Mucosa of descending colon (tissue), 3 donors: ENCODE data around the gene SMIM8. TPM values are rescaled to one million over a fixed set of nuclear protein-coding genes. Genes with fewer than 3 reads are reported as not detected.
"Not testable (repeated sequence)": the region's sequence is repeated elsewhere in the genome, so short reads cannot be mapped to it uniquely, and the experiment has no call there.

Source experiments
- ATAC-seq: fragments of 200-7000 bp; cut with Tn5 transposase; one replicate; pipeline ENCODE4 v1.9.1; 2020; ENCODE audit warnings: mild to moderate bottlenecking, moderate library complexity
- DNase-seq, 3 donors: peaks; one replicate each; pipeline ENCODE4 v3.0.0-alpha.2; 2020
- H3K36me3 ChIP-seq: fragments of 200-600 bp; one replicate; pipeline ENCODE4 v1.8.0; 2021; ENCODE audit warnings: low read depth, mild to moderate bottlenecking
- H3K4me1 ChIP-seq: fragments of 200-600 bp; one replicate; pipeline ENCODE4 v1.8.0; 2021; ENCODE audit warnings: low read depth, mild to moderate bottlenecking
- H3K4me3 ChIP-seq: fragments of 200-600 bp; one replicate; pipeline ENCODE4 v1.8.0; 2021; ENCODE audit warnings: mild to moderate bottlenecking
- H3K9me3 ChIP-seq: fragments of 200-600 bp; one replicate; pipeline ENCODE4 v1.8.0; 2021; ENCODE audit warnings: mild to moderate bottlenecking
- CTCF ChIP-seq: fragments of 200-600 bp; IDR thresholded peaks from one replicate; pipeline ENCODE4 v1.8.0; 2022; ENCODE audit warnings: antibody characterized with exemption, mild to moderate bottlenecking
- intact Hi-C, 2 donors: fragments of 100-400 bp; cut with DNase I in 1 of 2; cut with micrococcal nuclease in 1 of 2; formaldehyde crosslinking; loops; one replicate each; pipeline versions ENCODE4 v1.11.0 to v1.11.1; 2022; cut with DNase I, micrococcal nuclease
- total RNA-seq, 3 donors: library from RNA; stranded (reverse); fragmentation: NEBNext Ultra II Directional in 2 of 3; extraction: Animal tissue kit (Norgen Biotek cat#: 25700) in 2 of 3; gene quantifications; one replicate each; pipeline versions ENCODE4 v1.2.1 to v1.2.4, GENCODE V29; 2021 to 2023
- donor health status: DM: no; HTN: no; CAD: no; lungs with moderate emphysema.
- donor health status: DM: no; HTN: no; CAD: no.
- donor health status: DM: no; HTN: yes; CAD: no.

SMIM8 gene
- total RNA-seq, 3 donors from 2014 or later = 10.9 to 18.9 (median 13.2) TPM

- ATAC-seq (no peak), DNase-seq (no peak)
- no peaks in the 10 kb centered on the region for H3K36me3 ChIP-seq
- H3K9me3 ChIP-seq = no peaks in the 10 kb centered on the region
- H3K4me3 ChIP-seq = no peak overlapping the region
- no peaks in the 10 kb centered on the region for H3K4me1 ChIP-seq
- intact Hi-C loops = no loop called here
- no peak for TF ChIP-seq CTCF
These were observed 30.5 kb upstream of the SMIM8 start for GRCh38 chr6:87291883-87292282.

DNA sequence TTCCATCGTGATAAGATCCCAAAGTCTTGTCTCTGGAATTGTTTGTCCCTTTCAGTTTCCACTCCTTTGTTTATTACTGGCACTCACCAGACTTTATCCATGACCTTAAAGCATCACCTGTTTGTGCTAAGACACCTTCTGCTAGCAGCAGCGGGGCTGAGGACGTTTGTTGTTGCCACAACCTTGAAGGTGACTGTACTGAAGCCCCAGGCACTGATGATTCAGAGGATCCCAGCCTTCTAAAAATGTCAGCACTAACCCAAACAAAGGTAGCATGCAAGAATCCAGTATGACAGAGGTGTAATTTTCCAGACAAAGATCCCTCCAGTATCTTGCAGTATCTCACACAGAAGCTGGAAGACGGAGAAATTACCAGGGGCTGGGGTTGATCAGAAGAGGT, 28.9 kb upstream of the SMIM8 start:
- ATAC-seq (no peak), DNase-seq (no peak)
- Histone ChIP-seq H3K4me3 (no peak overlapping the region), H3K36me3 (no peaks in the 10 kb centered on the region), H3K9me3 (no peaks in the 10 kb centered on the region), H3K4me1 (no peaks in the 10 kb centered on the region)
- intact Hi-C loops = no loop called here
- TF ChIP-seq CTCF = no peak

- DNase-seq = no peak
- Histone ChIP-seq H3K4me1 (no peaks in the 10 kb centered on the region), H3K4me3 (no peak overlapping the region), H3K36me3 (no peaks in the 10 kb centered on the region), H3K9me3 (no peaks in the 10 kb centered on the region)
- no peak for TF ChIP-seq CTCF
- ATAC-seq = no peak
- intact Hi-C loops = no loop called here
These were observed 25.3 kb upstream of the SMIM8 start for GRCh38 chr6:87297119-87297518.

DNA sequence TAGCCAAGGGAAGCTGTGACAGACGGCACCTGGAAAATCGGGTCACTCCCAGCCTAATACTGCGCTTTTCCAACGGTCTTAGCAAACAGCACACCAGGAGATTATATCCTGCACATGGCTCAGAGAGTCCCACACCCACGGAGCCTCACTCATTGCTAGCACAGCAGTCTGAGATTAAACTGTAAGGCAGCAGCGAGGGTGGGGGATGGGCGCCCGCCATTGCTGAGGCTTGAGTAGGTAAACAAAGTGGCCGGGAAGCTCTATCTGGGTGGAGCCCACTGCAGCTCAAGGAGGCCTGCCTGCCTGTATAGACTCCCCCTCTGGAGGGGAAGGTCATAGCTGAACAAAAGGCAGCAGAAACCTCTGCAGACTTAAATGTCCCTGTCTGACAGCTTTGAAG, 21.1 kb upstream of the SMIM8 start:
- ATAC-seq, H3K9me3 ChIP-seq, intact Hi-C loops, H3K4me3 ChIP-seq, DNase-seq, H3K4me1 ChIP-seq, H3K36me3 ChIP-seq: not testable (repeated sequence)

GRCh38 chr6:87308970-87309369, 13.4 kb upstream of the SMIM8 start:
- H3K4me1 ChIP-seq = no peaks in the 10 kb centered on the region
- no peaks in the 10 kb centered on the region for H3K9me3 ChIP-seq
- ATAC-seq (no peak), DNase-seq (no peak)
- TF ChIP-seq CTCF = no peak
- intact Hi-C loops = no loop called here
- H3K36me3 ChIP-seq = no peaks in the 10 kb centered on the region
- H3K4me3 ChIP-seq = no peak overlapping the region

GRCh38 chr6:87312860-87313259, 9.5 kb upstream of the SMIM8 start:
- no peak for ATAC-seq
- Histone ChIP-seq H3K4me1 (no peaks in the 10 kb centered on the region), H3K36me3 (no peaks in the 10 kb centered on the region), H3K4me3 (no peak overlapping the region), H3K9me3 (no peaks in the 10 kb centered on the region)
- TF ChIP-seq CTCF = no peak
- intact Hi-C loops = no loop called here
- DNase-seq = no peak
